OCI-LY1 (cell line): ENCODE measurements around the gene ZNF385D.

Experiments used
- CTCF ChIP-seq: fragments of 200-600 bp; sonication (generic), shearing (Covaris generic); IDR thresholded peaks from 2 replicates; pipeline ENCODE4 v1.5.1; 2017; ENCODE audit warnings: mild to moderate bottlenecking, antibody characterized with exemption, low read length, moderate library complexity, mixed read lengths
- EZH2 ChIP-seq: fragments of 200-600 bp; sonication (generic), shearing (Covaris generic); IDR thresholded peaks from 2 replicates; pipeline ENCODE4 v1.8.0; 2017; ENCODE audit warnings: borderline replicate concordance, mixed run types, mild to moderate bottlenecking, antibody characterized with exemption, low read length, moderate library complexity, mixed read lengths

GRCh38 chr3:21528291-21528995 lies 222.6 kb downstream of the ZNF385D start:
- TF ChIP-seq EZH2 (no peak), CTCF (no peak)
